ENCODE results near the gene LRSAM1.

DNA sequence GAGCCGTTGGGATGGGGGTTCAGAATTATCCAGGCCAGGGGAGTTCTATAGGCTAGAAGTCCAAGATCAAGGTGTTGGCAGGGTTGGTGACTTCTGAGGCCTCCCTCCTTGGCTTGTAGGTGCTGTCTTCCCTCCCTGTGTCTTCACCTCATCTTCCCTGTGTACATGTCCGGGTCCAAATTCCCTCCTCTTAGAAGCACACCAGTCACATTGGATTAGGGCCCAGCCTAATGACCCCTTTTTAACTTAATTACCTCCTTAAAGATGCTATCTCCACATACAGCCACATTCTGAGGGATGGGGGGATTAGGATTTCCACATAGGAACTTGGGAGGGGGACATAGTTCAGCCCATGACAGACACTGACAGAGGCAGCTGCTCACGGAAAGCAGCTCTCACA is 12.1 kb downstream of the LRSAM1 start:
- TF ChIP-seq, protein P1, sequence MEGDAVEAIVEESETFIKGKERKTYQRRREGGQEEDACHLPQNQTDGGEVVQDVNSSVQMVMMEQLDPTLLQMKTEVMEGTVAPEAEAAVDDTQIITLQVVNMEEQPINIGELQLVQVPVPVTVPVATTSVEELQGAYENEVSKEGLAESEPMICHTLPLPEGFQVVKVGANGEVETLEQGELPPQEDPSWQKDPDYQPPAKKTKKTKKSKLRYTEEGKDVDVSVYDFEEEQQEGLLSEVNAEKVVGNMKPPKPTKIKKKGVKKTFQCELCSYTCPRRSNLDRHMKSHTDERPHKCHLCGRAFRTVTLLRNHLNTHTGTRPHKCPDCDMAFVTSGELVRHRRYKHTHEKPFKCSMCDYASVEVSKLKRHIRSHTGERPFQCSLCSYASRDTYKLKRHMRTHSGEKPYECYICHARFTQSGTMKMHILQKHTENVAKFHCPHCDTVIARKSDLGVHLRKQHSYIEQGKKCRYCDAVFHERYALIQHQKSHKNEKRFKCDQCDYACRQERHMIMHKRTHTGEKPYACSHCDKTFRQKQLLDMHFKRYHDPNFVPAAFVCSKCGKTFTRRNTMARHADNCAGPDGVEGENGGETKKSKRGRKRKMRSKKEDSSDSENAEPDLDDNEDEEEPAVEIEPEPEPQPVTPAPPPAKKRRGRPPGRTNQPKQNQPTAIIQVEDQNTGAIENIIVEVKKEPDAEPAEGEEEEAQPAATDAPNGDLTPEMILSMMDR (IDR thresholded peaks at IDR 0.05), result no peak
- TF ChIP-seq POLR2A (IDR thresholded peaks at IDR 0.05), result no peak

All from esophagus squamous epithelium (tissue), 4 donors.